Measurements from ENCODE around the gene SPEF2. TPM values are rescaled to one million over a fixed set of nuclear protein-coding genes. Genes with fewer than 3 reads are reported as not detected.

SPEF2 gene
- total and polyA plus RNA-seq, 2 donors (not counting 1 experiment from before 2014, with no cell fraction given) = 0.31 to 0.59 TPM

GRCh38 chr5:35861718-35862117, 244.1 kb downstream of the SPEF2 start:
- peaks cover 0 to 1% of the 10 kb centered on the region in 2 experiments for H3K36me3 ChIP-seq (replicated peaks in 1 of 2; ENCODE audit: control extremely low read depth in 1 of 2, control insufficient read depth in 1 of 2, extremely low read depth in 1 of 2, insufficient read depth in 2 of 2, low read length in 1 of 2)
- no peaks in the 10 kb centered on the region for H3K9me3 ChIP-seq (ENCODE audit: control extremely low read depth in 1 of 3, control insufficient read depth in 2 of 3, insufficient read depth in 1 of 3, low read length in 2 of 3)
- peaks cover 0 to 3% of the 10 kb centered on the region in 2 donors for H3K4me1 ChIP-seq (ENCODE audit: control insufficient read depth in 2 of 2, insufficient read depth in 2 of 2, low read length in 2 of 2)
- no peak overlapping the region for H2AFZ ChIP-seq (ENCODE audit: insufficient read depth, low read depth, low read length, poor library complexity, severe bottlenecking)
- Mint-ChIP-seq H3K4me1 (peaks cover 3% of the 10 kb centered on the region), H3K27ac (no peak overlapping the region), H3K27me3 (peaks cover 3% of the 10 kb centered on the region), H3K4me3 (no peak overlapping the region), H3K9me3 (ENCODE audit: insufficient read depth) (peaks cover 3% of the 10 kb centered on the region)
- WGBS (ENCODE audit: insufficient coverage) = no CpG with 5 or more reads among the region's 1 CpG
- H3K27ac ChIP-seq (ENCODE audit: low read length in 2 of 2) = no peak overlapping the region
- DNase-seq = no peak
- no peaks in the 10 kb centered on the region for H4K20me1 ChIP-seq (ENCODE audit: control insufficient read depth, insufficient read depth, low read length, poor library complexity, severe bottlenecking)
- H3K4me2 ChIP-seq (replicated peaks; ENCODE audit: low read depth, low read length, poor library complexity, severe bottlenecking) = no peak overlapping the region
- intact Hi-C loops (cut with micrococcal nuclease) = no loop called here
- no peak for TF ChIP-seq EZH2 (IDR thresholded peaks at IDR 0.05; ENCODE audit: borderline replicate concordance, insufficient read depth, low read depth, low read length, poor library complexity, severe bottlenecking)
- TF ChIP-seq CTCF (IDR thresholded peaks at IDR 0.05) = no peak
- no peak overlapping the region for H3K4me3 ChIP-seq (ENCODE audit: control extremely low read depth in 1 of 5, extremely low read depth in 1 of 5, insufficient read depth in 1 of 5, low read depth in 2 of 5, low read length in 4 of 5)
- H3K27me3 ChIP-seq (replicated peaks in 1 of 4; ENCODE audit: control extremely low read depth in 1 of 4, control insufficient read depth in 3 of 4, insufficient read depth in 4 of 4, low read length in 3 of 4) = no peaks in the 10 kb centered on the region
- H3K9ac ChIP-seq (ENCODE audit: low read length) = no peak overlapping the region
- ChIA-PET CTCF (no interaction called here), POLR2A (no interaction called here)
- H3K79me2 ChIP-seq (ENCODE audit: control insufficient read depth, insufficient read depth, low read length) = no peaks in the 10 kb centered on the region
- no peak for ATAC-seq (ENCODE audit: low read depth)

- no peak overlapping the region for H3K27ac Mint-ChIP-seq
- intact Hi-C loops (cut with micrococcal nuclease) = no loop called here
- ATAC-seq (ENCODE audit: low read depth) = no peak
- H3K4me3 Mint-ChIP-seq = no peak overlapping the region
- peaks cover 3% of the 10 kb centered on the region for H3K9me3 Mint-ChIP-seq (ENCODE audit: insufficient read depth)
- H3K4me3 ChIP-seq (ENCODE audit: control extremely low read depth in 1 of 5, extremely low read depth in 1 of 5, insufficient read depth in 1 of 5, low read depth in 2 of 5, low read length in 4 of 5) = no peak overlapping the region
- no peak overlapping the region for H3K27ac ChIP-seq (ENCODE audit: low read length in 2 of 2)
- ChIA-PET CTCF (no interaction called here), POLR2A (no interaction called here)
- DNase-seq = no peak
- no peaks in the 10 kb centered on the region for H3K9me3 ChIP-seq (ENCODE audit: control extremely low read depth in 1 of 3, control insufficient read depth in 2 of 3, insufficient read depth in 1 of 3, low read length in 2 of 3)
- no peak overlapping the region for H3K4me2 ChIP-seq (replicated peaks; ENCODE audit: low read depth, low read length, poor library complexity, severe bottlenecking)
- H3K79me2 ChIP-seq (ENCODE audit: control insufficient read depth, insufficient read depth, low read length) = no peaks in the 10 kb centered on the region
- H3K9ac ChIP-seq (ENCODE audit: low read length) = no peak overlapping the region
- H3K27me3 ChIP-seq (replicated peaks in 1 of 4; ENCODE audit: control extremely low read depth in 1 of 4, control insufficient read depth in 3 of 4, insufficient read depth in 4 of 4, low read length in 3 of 4) = no peaks in the 10 kb centered on the region
- H3K4me1 ChIP-seq (ENCODE audit: control insufficient read depth in 2 of 2, insufficient read depth in 2 of 2, low read length in 2 of 2) = no peaks in the 10 kb centered on the region
- H3K27me3 Mint-ChIP-seq = peaks cover 3% of the 10 kb centered on the region
- H2AFZ ChIP-seq (ENCODE audit: insufficient read depth, low read depth, low read length, poor library complexity, severe bottlenecking) = no peak overlapping the region
- TF ChIP-seq EZH2 (IDR thresholded peaks at IDR 0.05; ENCODE audit: borderline replicate concordance, insufficient read depth, low read depth, low read length, poor library complexity, severe bottlenecking) (no peak), CTCF (IDR thresholded peaks at IDR 0.05) (no peak)
- 52% methylated on average over 2 of the region's 2 CpGs for whole genome bisulfite sequencing (ENCODE audit: insufficient coverage)
- no peaks in the 10 kb centered on the region for H3K4me1 Mint-ChIP-seq
- no peaks in the 10 kb centered on the region for H4K20me1 ChIP-seq (ENCODE audit: control insufficient read depth, insufficient read depth, low read length, poor library complexity, severe bottlenecking)
- peaks cover 0 to 1% of the 10 kb centered on the region in 2 experiments for H3K36me3 ChIP-seq (replicated peaks in 1 of 2; ENCODE audit: control extremely low read depth in 1 of 2, control insufficient read depth in 1 of 2, extremely low read depth in 1 of 2, insufficient read depth in 2 of 2, low read length in 1 of 2)
Measured at GRCh38 chr5:35862126-35862525, 244.5 kb downstream of the SPEF2 start.
